ENCODE data around the gene RICTOR. TPM values are rescaled to one million over a fixed set of nuclear protein-coding genes. Genes with fewer than 3 reads are reported as not detected.

RICTOR gene
- polyA plus RNA-seq, 4 donors = 18.1 to 28.6 (median 25.6) TPM

DNA sequence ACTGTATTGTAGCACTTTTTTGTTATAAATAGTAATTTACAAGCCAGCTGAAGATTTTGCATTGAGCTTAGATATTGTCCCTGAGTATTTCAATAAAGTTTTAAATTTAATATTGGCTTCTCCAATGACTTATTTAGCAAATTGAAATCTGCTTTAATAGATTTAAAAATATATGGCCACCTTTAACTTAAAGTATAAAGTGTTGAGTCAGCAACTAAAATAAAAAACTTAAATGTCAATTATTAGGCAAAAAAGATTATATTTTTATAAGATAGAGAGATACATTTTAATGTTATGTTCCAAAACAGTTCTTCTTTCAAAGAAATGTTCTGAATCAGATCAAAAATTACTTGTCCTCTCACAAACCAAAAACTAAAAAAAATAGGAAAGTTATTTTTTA, 167.7 kb downstream of the RICTOR start:
- no peak for DNase-seq (ENCODE audit: low read depth in 4 of 4, low spot score in 3 of 4)

DNA sequence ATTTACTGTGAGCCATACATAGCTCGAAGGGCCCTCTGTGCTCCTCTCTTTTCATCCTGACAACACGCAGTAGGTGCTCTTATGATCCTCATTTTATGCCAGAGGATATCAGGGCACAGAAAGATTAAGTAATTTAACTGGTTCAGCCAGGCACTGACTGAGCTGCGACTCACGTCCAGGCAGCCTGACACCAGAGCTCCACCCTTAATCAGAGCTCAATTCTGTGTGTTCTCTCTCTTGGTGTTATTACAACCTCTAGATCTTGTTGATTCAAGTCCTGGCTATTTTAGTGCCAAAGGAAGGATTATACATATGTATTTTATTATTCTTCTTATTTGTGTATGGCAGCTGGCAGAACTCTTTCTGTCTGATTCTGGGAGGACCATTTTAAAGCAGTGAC, 168.7 kb downstream of the RICTOR start:
- no peak for DNase-seq (ENCODE audit: low read depth in 4 of 4, low spot score in 3 of 4)

GRCh38 chr5:38899936-38900335, 174.3 kb downstream of the RICTOR start:
- DNase-seq (ENCODE audit: low read depth in 4 of 4, low spot score in 3 of 4) = no peak

GRCh38 chr5:38896760-38897159, 177.4 kb downstream of the RICTOR start:
- DNase-seq (ENCODE audit: low read depth in 4 of 4, low spot score in 3 of 4) = no peak

GRCh38 chr5:38892363-38892762, 181.8 kb downstream of the RICTOR start:
- DNase-seq (ENCODE audit: low read depth in 4 of 4, low spot score in 3 of 4) = no peak

DNA sequence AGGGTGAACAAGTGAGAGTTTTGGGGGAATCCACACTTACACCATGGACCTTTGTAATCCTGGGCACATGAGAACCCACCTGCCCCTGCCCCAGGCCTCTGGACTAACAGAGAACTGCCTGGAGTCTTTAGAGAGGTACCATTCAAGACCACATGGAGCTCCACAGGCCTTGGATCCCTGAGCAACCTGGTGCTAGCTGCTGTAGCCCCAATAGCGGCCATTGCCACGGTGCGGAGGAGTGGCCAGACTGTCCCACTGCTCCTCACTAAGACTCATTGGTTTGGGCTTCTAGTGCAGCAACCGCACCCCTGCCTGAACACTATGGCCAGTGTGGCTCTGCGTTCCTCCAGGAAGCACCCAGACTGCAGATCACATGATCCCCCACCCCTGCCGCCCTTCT, 182.6 kb downstream of the RICTOR start:
- DNase-seq (ENCODE audit: low read depth in 4 of 4, low spot score in 3 of 4) = no peak

DNA sequence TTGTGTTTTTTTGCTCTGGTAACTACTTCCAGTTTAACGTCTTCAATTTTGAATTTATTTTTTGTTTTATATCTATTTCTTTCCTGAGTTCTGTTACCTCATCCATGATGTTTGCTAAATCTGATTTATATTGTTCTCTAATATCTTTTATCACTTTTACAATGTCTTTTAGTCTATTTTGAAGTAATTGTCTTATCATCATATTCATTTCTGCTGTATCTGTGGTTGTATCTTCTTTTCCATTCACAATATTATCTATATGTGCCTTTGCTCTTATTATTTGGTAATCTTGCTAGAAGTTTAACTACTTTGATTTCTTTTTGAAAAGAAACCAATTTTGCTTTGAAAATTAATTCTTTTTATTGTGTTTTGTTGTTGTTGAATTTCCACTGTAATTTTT, 184.8 kb downstream of the RICTOR start:
- DNase-seq (ENCODE audit: low read depth in 4 of 4, low spot score in 3 of 4) = no peak

DNA sequence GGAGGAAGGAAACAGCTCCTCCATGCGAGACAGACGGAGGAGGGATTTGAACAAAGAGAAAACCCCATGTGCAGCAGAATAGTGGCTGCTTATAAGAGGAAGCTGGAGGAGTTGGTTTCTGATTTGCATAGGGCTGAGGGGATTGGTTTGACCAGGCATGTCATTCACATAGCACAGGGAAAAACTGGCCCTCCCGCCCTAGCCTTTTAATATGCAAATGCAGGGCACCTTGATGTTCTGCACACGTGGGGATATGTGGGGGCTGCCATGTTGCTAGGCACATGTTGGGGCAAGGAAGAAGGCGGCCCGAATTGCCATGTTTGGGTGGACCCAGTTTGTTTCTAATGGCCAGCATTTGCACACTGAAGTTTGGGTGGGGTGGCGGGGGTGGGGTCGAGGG, 186.2 kb downstream of the RICTOR start:
- DNase-seq (ENCODE audit: low read depth in 4 of 4, low spot score in 3 of 4) = no peak

Other genes with a start within 250 kb of the RICTOR start
- gene OSMR, start 228.4 kb downstream of the RICTOR start, polyA plus RNA-seq (ENCODE audit: insufficient read length in 4 of 4) = 10 to 100 TPM in 1 of 4 donors, 1 to 10 TPM in 3; 8.8 to 20.0 (median 9.6) TPM
- 1 to 10 TPM; 3.7 to 4.8 (median 4.4) TPM for gene FYB1, start 145.2 kb upstream of the RICTOR start, polyA plus RNA-seq (ENCODE audit: insufficient read length in 4 of 4)